SK-N-SH (cell line): ENCODE measurements around the gene CHEK2.

Source experiments
- CTCF ChIP-seq: fragments of 200-600 bp; sonication (generic); IDR thresholded peaks from 2 replicates; pipeline ENCODE4 v1.6.1; 2017; ENCODE audit warnings: antibody characterized with exemption, mild to moderate bottlenecking, moderate library complexity
- ELF1 ChIP-seq: IDR thresholded peaks from 2 replicates; pipeline ENCODE4 v1.4.0; 2012
- EP300 ChIP-seq, 2 experiments: IDR thresholded peaks; 2 replicates each; pipeline versions ENCODE4 v1.4.0 to v1.6.1; 2012; ENCODE audit warnings: borderline replicate concordance in 1 of 2, low read depth in 1 of 2, low read length in 1 of 2
- EZH2phosphoT487 ChIP-seq: fragments of 200-600 bp; sonication (generic); IDR thresholded peaks from 2 replicates; pipeline ENCODE4 v1.6.1; 2017; ENCODE audit warnings: low read depth, mixed run types, mild to moderate bottlenecking, antibody characterized with exemption, moderate library complexity, borderline replicate concordance
- FOXM1 ChIP-seq: IDR thresholded peaks from 2 replicates; pipeline ENCODE4 v1.4.0; 2012; ENCODE audit warnings: low read depth, mild to moderate bottlenecking
- PBX3 ChIP-seq: IDR thresholded peaks from 2 replicates; pipeline ENCODE4; 2012
- POLR2AphosphoS5 ChIP-seq: IDR thresholded peaks from 2 replicates; pipeline ENCODE4 v1.6.1; 2012; ENCODE audit warnings: low read depth, low read length
- RAD21 ChIP-seq: IDR thresholded peaks from 2 replicates; pipeline ENCODE4 v1.6.1; 2012; ENCODE audit warnings: mild to moderate bottlenecking, low read length
- RCOR1 ChIP-seq: fragments of 150-350 bp; IDR thresholded peaks from 2 replicates; pipeline ENCODE4 v1.6.1; 2017; ENCODE audit warnings: antibody characterized with exemption, low read length
- TAF1 ChIP-seq: IDR thresholded peaks from 2 replicates; pipeline ENCODE4 v1.6.1; 2012; ENCODE audit warnings: low read depth, mild to moderate bottlenecking, low read length, moderate library complexity, borderline replicate concordance
- YY1 ChIP-seq: IDR thresholded peaks from 2 replicates; pipeline ENCODE4 v1.4.0; 2012; ENCODE audit warnings: low read depth, mild to moderate bottlenecking
- TF ChIP-seq, protein P1 (sequence below): IDR thresholded peaks from 2 replicates; pipeline ENCODE4 v1.4.0; 2012; ENCODE audit warnings: low read depth, borderline replicate concordance
- TF ChIP-seq, protein P2 (sequence below): IDR thresholded peaks from 2 replicates; pipeline ENCODE4 v1.6.1; 2012; ENCODE audit warnings: mild to moderate bottlenecking, low read depth, low read length, moderate library complexity

DNA sequence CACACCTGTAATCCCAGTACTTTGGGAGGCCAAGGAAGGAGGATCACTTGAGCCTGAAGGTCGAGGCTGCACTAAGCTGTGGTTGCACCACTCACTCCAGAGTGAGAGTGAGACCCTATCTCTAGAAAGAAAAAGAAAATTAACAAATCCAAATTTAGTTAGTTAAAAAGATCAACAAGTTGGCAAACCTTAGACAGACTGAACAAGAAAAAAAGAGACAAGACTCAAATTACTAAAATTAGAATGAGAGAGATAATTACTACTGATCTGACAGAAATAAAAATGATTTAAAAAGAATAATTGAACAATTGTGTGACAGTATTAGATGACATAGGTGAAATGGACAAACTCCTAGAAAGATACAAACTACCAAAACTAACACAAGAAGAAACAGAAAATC lies 13.6 kb downstream of the CHEK2 start:
- no peak for TF ChIP-seq ELF1
- no peak for TF ChIP-seq YY1
- TF ChIP-seq FOXM1: no peak
- no peak for TF ChIP-seq EZH2phosphoT487
- no peak for TF ChIP-seq CTCF
- TF ChIP-seq POLR2AphosphoS5: no peak
- no peak for TF ChIP-seq TAF1
- TF ChIP-seq PBX3: no peak
- TF ChIP-seq RCOR1: no peak
- no peak for TF ChIP-seq RAD21
- TF ChIP-seq, protein P1, sequence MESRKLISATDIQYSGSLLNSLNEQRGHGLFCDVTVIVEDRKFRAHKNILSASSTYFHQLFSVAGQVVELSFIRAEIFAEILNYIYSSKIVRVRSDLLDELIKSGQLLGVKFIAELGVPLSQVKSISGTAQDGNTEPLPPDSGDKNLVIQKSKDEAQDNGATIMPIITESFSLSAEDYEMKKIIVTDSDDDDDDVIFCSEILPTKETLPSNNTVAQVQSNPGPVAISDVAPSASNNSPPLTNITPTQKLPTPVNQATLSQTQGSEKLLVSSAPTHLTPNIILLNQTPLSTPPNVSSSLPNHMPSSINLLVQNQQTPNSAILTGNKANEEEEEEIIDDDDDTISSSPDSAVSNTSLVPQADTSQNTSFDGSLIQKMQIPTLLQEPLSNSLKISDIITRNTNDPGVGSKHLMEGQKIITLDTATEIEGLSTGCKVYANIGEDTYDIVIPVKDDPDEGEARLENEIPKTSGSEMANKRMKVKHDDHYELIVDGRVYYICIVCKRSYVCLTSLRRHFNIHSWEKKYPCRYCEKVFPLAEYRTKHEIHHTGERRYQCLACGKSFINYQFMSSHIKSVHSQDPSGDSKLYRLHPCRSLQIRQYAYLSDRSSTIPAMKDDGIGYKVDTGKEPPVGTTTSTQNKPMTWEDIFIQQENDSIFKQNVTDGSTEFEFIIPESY: no peak
- no peak for TF ChIP-seq EP300 (IDR thresholded peaks at IDR 0.05; ENCODE audit: borderline replicate concordance in 1 of 2, low read depth in 1 of 2, low read length in 1 of 2)
- TF ChIP-seq, protein P2, sequence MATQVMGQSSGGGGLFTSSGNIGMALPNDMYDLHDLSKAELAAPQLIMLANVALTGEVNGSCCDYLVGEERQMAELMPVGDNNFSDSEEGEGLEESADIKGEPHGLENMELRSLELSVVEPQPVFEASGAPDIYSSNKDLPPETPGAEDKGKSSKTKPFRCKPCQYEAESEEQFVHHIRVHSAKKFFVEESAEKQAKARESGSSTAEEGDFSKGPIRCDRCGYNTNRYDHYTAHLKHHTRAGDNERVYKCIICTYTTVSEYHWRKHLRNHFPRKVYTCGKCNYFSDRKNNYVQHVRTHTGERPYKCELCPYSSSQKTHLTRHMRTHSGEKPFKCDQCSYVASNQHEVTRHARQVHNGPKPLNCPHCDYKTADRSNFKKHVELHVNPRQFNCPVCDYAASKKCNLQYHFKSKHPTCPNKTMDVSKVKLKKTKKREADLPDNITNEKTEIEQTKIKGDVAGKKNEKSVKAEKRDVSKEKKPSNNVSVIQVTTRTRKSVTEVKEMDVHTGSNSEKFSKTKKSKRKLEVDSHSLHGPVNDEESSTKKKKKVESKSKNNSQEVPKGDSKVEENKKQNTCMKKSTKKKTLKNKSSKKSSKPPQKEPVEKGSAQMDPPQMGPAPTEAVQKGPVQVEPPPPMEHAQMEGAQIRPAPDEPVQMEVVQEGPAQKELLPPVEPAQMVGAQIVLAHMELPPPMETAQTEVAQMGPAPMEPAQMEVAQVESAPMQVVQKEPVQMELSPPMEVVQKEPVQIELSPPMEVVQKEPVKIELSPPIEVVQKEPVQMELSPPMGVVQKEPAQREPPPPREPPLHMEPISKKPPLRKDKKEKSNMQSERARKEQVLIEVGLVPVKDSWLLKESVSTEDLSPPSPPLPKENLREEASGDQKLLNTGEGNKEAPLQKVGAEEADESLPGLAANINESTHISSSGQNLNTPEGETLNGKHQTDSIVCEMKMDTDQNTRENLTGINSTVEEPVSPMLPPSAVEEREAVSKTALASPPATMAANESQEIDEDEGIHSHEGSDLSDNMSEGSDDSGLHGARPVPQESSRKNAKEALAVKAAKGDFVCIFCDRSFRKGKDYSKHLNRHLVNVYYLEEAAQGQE: no peak
